Activated naive CD4-positive, alpha-beta T cell treated with anti-CD3 and anti-CD28 coated beads, Interleukin-2, amount 50 U/mL, for 16 hours (primary cell): ENCODE measurements around the gene LTBP3.

Experiments used
- DNase-seq: peaks from one replicate; pipeline ENCODE4 v3.0.0-alpha.2; 2020

The LTBP3 gene

DNA sequence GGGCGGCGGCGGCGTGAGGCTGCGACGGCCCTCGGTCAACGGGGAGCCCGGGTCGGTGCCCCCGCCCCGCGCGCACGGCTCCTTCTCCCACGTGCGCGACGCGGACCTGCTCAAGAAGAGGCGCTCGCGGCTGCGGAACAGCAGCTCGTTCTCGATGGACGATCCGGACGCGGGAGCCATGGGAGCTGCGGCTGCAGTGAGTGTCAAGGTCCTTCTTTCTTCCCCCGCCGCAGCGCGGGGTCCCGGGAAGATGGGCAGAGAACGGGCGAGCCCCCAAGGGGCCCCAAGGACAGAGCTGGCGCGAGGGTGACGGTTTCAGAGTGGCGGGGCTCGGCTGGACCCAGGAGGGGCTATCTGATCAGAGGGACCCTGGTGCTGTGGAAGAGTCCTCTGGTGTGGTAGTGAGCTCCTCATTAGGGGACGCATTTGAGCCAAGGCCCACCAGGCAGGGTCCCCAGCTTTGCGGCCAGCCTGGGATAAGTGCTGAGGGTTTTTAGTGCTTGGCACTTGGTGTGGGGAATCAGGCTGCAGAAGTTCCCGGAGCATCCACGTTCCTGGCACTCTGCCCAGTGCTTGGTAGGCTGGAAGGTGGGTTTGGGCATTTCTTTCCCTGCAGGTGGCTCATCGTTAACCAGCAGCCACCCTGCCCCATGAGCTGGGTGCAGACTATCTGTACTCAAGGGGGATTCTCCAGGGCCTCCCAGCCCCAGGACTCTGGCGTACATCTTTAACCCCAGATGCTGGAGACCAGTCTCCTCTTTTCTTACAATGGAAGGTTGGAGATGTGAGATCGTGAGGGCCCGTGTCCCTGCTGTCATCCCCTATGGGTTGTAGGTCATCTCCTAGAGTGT is 27.5 kb upstream of the LTBP3 start:
- no peak for DNase-seq

DNA sequence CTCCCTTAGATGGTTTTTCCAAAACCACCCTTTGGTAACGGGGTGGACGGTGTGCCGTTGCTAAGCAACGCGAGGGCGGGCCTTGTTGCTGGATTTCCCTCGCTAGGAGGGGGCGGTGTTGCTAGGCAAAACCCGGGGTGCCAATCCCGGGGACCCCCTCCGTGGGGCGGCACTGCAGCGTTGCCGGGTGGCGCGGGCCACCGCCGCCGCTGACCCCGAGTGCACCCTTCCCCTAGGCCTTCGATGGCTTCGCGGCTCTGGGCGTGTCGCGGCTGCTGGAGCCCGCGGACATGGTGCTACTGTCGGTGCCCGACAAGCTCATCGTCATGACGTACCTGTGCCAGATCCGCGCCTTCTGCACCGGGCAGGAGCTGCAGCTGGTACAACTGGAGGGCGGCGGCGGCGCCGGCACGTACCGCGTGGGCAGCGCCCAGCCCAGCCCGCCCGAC is 26.6 kb upstream of the LTBP3 start:
- no peak for DNase-seq

DNA sequence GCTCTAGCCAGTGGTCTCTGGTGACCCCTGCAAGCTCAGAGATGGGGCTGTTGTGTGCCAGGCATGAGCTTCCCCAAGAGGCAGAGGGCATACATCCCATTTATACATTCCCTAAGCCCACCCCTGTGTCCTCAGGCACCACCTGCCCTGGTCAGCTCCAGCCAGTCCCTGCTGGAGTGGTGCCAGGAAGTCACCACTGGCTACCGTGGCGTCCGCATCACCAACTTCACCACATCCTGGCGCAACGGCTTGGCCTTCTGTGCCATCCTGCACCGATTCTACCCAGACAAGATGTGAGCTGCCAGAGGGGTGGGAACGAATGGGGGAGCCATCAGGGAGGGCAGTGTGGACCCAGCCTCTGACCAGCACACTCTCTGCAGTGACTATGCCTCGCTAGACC is 25.9 kb upstream of the LTBP3 start:
- DNase-seq, result no peak

DNA sequence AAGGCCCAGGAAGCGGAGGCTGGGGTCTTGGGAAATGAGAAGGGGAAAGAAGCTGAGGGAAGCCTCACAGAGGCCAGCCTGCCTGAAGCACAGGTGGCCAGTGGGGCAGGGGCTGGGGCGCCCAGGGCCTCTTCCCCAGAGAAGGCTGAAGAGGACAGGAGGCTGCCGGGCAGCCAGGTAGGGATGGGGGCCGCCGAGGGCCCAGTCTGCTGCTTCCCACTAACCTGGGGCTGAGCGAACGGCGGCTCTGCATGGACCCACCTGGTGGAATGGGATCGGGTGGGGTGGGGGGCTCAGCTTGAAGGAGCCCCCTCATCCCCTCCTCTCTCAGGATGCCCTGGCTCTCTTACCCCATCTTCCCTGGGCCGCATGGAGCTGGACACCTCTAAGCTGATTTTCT is 25.4 kb upstream of the LTBP3 start:
- DNase-seq, result no peak

DNA sequence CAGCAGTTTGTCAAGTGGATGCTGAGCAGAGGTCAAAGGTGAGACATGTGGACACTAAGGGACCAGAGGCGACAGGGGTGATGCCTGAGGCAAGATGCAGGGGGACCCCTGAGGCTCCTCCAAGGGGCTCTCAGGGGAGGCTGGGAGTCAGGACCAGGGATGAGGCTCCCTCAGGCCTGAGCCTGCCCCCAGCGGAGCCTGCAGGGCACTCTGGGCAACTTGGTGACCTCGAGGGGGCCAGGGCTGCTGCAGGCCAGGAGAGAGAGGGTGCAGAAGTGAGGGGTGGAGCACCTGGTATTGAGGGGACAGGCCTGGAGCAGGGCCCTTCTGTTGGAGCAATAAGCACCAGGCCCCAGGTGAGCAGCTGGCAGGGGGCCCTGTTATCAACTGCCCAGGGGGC is 23.8 kb upstream of the LTBP3 start:
- no peak for DNase-seq

DNA sequence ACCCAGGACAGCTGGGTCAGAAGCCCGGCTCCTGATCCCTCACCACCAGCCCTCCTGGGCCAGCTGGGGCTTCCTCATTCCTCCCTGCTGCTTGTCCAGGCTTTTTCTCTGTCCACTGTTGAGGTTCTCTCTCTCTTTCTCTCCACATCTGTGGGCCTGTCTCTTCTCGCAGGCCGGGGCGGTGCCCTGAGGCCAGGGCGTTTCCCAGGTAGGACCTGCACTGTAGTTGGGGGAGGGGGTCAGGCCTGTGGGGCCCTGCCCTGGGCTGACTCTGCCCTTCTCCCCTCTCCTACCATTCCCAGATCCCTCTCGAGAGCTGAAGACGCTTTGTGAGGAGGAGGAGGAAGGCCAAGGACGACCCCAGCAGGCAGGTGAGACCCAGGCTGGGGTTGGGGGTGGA is 22.6 kb upstream of the LTBP3 start:
- DNase-seq, result no peak

DNA sequence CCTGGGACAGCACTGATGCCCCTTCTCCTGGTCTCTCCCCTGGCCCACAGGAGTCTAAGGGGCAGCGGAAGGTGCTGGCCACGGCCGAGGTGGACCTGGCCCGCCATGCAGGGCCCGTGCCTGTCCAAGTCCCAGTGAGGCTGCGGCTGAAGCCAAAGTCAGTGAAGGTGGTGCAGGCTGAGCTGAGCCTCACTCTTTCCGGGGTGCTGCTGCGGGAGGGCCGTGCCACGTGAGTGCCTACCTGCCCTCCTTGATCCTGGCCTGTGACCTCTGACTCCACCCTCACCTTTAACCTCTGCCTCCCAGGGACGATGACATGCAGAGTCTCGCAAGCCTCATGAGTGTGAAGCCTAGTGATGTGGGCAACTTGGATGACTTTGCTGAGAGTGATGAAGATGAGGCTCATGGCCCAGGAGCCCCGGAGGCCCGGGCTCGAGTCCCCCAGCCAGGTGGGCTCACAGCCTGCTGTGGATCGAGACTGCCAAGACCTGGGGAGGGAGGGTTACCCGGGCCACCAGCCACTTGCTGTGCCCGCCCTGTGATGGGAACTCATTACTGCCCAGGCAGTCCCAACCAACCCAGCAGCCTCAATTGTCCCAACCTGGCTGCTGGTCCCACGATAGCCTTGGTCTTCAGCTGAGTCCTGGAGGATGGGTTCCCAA is 22.0 kb upstream of the LTBP3 start:
- DNase-seq, result no peak

DNA sequence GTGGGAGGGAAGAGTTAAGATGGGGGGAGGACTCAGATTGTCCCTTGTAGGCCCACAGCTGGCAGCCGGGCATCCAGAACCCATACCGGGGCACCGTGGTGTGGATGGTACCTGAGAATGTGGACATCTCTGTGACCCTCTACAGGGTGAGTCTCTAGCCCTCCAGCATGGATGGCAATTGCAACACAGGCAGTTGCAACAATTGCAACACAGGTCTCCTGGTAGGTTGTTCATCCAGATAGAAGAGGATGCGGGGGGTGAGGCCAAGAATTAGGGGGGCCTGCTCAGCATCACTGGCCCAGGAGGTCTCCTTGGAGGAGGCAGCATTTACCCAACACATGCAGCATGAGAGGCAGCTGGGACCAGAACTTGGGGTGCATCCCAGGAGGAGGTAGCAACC is 21.1 kb upstream of the LTBP3 start:
- no peak for DNase-seq

DNA sequence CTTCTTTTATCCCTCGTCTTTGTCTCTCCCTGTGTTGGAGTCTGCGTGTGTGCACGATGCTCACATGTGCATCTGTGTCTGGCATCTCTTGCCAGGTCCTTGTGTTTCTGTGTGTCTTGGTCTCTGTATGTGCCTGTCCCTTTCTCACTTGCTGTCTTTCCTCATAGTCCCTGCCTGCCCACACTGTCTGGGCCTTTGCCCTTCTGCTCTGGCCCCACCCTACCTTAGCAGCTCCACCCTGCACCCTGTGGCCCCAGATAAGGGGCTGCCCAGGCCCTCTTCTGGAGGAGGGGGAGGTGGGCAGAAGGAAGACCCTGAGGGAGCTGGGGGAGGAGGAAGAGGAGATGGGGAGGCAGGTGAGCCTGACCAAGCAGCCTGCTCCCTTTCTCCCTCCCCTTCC is 20.5 kb upstream of the LTBP3 start:
- DNase-seq, result no peak

DNA sequence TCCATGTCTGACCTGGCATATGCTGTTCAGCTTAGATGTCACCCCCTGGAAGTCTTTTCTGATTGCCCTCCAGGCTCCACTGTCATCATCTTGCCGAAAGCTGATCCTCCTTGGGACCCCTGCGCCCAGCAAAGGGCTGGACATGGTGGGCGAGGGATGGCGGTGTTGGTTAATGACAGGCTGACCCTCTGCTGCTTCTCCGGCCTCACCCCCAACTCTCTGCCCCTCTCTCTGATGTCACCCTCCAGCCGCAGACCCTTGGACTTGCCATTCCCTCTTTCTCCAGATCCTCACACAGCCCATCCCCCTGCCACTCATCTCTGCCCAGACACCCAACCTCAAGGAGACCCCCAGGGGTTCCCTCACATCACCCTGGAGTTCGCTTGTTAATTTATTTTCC is 20.0 kb upstream of the LTBP3 start:
- no peak for DNase-seq

DNA sequence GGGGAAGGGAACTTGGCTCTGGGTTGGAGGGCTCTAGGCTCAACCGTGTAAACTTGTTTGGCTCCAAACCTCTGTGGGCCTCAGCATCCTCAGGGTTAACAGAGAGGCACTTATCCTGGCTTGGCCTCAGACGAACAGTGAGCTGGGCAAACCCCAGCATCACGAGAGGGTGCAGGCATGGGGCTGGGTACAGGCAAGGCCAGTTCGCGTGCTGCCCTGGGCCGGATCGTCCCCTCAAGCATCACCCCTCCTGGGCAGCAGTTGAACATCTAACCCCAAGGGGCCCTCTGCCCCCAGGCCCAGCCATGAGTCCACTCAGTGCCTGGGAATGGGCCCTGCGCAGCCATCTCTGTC is 19.6 kb upstream of the LTBP3 start:
- no peak for DNase-seq

DNA sequence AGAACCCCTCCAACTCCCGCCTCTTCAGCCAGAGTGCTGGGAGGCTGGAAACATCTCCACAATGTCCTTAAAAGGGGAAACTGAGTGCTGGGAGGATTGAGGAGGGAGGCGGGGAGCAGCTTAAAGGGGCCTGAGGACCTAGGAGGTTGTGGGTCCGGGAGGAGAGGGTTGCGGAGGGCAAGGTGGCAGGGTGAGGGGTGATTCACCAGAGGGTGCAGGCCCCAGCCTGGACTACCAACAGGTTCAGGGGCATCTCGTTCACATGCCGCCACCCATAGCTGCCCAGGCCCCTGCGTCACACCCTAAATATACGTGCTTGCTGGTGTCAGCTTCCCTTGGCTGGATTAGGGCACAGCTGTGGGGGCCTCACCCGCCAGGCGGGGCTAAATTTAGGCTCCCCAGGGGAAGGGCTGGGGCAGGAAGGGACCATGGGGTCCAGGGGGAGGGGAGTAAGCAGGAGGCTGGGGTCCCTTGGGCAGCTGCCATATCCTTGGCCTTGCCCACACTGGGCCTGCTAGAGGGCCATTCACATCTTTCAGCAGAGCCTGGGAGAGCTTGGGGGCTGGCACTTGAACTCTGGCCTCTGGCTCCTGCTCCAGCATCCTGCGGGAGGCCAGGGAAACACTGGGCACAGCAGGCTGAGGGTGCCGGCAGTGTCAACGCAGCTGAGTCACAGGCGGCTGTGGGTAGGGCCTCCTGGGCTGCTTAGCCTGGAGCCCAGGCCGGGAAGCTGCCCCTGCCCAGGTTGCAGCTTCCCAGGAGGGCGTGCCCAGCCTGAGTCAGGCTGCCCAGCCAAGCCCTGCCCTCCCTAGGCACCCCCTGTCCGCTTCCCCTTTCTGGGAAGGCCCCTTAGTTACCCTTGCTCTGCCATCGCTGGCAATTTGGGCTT is 19.0 kb upstream of the LTBP3 start:
- no peak for DNase-seq

DNA sequence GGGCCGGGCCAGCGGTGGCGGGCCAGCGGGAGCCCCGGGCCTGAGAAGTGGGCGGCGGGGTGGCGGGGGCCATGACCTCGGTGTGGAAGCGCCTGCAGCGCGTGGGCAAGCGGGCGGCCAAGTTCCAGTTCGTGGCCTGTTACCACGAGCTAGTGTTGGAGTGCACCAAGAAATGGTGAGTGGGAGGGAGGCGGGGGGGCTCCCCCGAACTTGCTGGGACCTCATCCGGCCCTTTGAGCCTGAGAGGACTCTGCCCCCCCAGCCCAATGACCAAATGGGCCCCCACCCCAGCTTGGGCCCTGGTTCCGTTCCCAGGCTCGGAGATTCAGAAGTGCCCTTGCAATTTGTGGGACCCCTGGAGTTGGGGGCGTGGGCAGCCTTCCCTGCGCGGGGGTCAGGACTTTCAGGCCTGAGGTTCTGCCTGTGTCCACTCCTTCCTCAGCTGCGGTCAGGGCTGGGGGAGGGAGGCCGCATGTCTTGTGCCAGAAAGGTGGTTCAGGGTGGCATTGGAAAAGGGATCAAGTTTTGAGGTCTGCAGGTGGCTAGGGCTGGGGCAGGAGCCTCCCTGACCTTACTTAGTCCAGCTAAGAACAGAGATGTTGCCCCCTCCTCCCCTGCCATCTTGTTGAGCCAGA is 18.2 kb upstream of the LTBP3 start:
- no peak for DNase-seq

DNA sequence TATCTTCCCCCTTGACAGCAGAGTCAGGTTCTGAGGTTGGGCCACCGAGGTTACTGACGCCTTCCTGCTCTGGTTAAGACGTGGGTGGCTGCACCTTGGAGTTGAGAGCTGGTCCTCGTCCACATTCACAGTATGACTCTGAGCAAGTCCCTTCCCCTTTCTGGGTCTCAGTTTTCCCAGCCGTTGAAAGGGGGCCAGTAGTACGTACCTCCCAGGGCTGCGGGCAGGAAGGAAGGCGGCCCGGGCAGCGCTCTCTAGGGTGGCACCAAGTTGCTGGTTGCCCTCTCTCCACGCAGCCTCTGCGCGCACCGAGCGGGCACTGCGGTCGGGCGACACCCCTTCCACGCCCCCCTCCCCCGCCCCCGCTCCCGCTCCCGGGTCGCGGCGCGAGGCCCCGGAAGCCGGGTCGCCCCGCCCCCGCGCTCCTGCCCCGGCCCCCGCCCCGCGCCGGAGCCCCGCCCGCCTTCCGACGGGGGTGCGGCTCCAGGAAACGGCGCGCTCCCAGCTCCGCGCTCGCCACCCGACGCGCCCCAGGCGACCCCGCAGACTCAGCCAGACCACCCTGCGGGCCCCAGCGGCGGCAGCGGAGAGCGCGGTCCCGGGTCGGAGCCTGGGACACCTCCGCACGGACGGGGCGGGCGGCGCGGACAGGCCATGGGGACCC is 17.5 kb upstream of the LTBP3 start, which contains the start of gene EHBP1L1:
Gene EHBP1L1, plus strand, starts transcription at position 486 of the 664 bp plus-strand sequence. CDS start 250 bp downstream, outside the sequence.
- DNase-seq, result peak; percentile 71

DNA sequence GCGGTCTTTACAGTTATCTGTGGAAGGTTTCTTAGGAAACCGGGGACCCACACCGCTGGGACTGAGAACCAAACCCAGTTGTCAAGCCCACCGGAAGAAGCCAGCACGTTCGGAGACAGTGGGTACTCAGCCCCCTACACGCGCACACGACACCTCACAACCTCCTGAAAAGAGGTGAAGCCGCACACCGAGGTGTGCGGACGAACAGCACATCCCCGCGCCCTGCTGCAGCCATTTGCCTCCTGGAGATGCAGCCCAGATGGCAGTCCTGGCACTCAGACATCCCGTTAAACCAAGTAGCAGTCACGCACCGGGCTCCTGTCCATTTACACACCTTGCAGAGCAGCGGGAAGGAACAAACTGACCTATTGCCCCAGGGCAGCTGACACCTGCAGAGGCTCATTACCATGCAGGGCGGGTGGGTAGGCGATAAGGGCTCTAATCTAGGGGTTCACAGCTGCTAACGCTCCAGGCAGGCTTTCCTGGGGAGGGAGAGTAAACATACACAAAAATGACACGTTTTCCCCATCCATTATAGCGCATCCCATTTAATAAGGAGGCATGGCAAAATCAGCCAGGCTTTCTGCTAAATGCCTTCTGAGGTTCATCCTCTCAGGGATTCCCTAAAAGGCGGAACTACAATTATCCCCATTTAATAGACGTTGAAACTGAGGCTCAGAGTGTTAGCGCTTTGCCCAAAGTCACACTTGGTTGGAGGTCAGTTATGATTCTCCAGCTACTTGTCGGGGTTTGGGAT is 16.8 kb upstream of the LTBP3 start:
- DNase-seq, result peak; percentile 43

DNA sequence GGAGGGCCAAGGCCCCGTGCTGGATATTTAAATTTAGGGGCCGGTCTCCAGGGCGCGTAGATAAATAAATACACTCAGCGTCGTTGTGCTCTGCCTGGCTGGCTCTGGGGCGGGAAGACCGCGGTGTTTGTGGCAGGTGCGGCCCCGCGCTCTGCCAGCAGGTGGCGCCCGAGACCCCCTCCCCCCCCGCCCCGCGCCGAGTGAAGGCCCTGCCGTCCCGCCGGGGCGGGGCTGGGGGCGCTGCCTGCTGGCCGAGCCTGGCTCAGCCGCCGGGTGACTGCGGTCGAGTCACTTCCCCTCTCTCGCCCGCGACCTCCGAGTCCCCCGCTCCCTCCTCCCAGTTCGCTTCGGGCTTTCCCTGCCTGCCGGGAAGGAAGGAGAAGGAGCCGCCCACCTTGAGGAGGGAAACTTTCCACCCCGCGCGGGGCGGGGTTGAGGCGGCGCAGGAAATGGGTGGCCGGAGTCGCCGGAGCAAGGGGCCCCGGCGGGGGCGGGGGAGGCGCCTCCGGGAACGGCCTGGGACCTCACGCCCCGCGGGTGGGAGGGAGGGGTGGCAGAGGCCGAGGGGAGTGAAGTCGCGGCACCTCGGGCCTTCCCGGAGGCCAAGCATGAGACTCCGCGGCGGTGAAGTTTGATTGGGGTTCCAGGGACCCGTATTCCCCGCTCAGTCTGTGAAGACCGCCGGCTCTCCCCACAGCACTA is 16.1 kb upstream of the LTBP3 start:
- DNase-seq, result peak; percentile 78

DNA sequence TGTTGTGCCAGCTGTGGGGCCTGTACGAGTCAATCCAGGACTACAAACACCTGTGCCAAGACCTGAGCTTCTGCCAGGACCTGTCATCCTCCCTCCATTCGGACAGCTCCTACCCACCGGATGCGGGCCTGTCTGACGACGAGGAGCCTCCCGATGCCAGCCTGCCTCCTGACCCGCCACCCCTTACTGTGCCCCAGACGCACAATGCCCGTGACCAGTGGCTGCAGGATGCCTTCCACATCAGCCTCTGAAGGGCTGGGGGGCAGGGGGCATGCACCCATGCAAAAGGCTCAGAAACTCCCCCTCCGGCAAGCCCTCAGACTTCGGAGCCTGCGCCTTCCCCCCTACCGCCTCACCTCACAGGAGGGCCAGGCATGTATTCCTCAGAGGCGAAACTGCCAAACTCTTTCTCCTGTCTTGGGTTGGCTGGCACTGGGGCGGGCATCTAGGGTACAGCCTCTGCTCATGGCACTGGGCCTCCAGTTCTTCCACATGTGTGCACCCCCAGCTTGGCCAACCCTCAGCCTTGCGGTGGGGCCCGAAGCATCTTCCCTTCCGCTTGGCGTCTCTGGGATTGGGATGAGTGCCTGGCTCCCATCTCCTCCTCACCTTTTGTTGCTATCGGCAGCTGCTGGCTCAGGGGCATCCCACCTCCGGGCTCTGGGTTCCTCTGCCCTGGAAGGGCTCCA is 15.4 kb upstream of the LTBP3 start:
- no peak for DNase-seq

DNA sequence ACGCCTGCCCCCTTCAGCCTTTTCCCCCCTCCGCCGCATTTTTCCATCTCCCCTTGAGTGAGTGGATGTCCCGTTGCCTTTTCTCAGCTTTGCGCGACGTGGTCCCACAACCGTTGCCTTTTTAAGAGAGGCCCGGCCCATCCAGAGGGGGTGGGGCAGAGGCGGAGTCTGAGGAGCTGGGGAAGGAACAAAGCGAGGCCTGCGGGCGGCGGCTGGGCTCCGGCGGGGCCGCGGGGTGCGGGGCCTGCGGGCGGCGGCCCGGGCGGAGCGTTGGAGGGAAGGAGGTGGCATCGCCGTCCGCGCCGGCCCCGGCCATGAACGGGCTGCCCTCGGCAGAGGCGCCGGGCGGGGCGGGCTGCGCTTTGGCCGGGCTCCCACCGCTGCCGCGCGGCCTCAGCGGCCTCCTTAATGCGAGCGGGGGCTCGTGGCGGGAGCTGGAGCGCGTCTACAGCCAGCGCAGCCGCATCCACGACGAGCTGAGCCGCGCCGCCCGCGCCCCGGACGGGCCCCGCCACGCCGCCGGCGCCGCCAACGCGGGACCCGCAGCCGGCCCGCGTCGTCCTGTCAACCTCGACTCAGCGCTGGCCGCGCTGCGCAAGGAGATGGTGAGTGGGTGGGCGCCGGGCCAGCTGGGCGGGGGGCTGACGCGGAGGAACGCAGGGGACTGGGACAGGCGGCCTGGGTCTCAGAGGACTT is 14.3 kb upstream of the LTBP3 start, which contains the start of gene FAM89B:
Gene FAM89B, plus strand, starts transcription at position 183 of the 696 bp plus-strand sequence. Its CDS starts 132 bp downstream, at position 315.
- DNase-seq, result peak; percentile 89

DNA sequence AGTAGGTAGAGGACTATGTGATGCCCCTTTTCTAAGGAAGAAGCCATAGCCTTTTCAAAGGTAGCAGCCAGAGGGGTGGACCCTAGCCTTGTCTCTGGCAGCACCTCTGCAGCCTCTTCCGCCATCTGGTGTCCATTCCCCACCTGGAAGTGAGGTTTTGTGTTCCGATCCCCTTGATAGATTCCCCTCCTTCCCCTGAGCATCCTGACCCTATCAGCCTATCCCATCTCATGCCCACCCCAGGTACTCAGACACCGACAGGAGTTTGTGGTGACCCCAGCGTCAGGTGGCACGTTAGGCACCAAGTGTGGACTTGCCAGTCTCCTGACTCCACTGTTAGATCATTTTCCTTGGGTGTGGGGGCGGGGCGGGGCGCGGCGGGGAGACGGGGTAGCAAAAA is 13.8 kb upstream of the LTBP3 start:
- no peak for DNase-seq
